Measurements from ENCODE around the gene ARVCF.

The ARVCF gene

DNA sequence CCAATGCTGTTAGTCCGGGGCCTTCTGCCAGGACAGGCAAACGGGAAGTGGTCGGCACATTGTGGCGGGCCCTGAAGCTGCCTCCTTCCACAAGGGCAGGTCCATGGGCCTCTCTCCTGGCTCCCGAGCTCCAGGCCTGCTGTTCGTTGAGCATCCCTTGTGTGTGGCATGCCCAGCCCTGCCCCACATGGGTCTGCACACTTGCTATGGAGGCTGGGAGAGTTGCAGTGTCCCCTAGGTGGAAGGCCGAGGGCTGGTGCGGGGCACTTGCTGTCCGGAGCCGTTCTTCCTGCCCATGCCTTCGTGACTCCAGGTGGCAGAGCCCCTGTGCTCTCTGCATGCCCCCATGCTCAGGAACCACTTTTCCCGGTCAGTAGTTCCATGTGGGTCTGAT lies 37.4 kb upstream of the ARVCF start:
- no peak for DNase-seq (ENCODE audit: low read depth, low spot score)

DNA sequence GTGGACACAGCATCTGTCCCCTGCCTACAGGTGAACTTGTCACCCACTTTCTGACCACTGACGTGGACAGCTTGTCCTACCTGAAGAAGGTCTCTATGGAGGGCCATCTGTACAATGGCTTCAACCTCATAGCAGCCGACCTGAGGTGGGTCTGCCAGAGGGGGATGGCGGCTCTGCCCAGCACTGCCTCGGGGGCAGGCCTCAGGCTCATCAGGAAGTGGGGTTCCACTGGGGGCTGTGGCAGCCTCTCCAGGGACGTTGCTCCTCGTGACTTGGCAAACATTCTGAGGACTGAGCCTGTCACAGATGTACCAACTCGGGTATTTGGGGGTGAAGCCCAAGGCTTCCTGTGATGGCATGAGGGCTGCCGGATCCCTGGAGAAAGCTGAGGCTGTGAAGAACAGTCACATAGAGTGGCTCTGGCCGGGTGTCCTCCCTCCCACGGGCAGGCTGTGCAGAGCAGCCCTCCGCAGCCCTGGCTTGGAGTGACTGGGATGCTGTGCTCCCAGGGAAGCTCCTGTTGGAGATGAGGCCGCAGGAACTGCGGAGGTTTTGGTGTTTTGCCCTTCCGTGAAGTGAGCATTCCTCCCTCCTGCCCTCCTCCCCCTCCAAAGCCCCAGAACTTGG lies 36.9 kb upstream of the ARVCF start:
- DNase-seq (ENCODE audit: low read depth, low spot score), result no peak

DNA sequence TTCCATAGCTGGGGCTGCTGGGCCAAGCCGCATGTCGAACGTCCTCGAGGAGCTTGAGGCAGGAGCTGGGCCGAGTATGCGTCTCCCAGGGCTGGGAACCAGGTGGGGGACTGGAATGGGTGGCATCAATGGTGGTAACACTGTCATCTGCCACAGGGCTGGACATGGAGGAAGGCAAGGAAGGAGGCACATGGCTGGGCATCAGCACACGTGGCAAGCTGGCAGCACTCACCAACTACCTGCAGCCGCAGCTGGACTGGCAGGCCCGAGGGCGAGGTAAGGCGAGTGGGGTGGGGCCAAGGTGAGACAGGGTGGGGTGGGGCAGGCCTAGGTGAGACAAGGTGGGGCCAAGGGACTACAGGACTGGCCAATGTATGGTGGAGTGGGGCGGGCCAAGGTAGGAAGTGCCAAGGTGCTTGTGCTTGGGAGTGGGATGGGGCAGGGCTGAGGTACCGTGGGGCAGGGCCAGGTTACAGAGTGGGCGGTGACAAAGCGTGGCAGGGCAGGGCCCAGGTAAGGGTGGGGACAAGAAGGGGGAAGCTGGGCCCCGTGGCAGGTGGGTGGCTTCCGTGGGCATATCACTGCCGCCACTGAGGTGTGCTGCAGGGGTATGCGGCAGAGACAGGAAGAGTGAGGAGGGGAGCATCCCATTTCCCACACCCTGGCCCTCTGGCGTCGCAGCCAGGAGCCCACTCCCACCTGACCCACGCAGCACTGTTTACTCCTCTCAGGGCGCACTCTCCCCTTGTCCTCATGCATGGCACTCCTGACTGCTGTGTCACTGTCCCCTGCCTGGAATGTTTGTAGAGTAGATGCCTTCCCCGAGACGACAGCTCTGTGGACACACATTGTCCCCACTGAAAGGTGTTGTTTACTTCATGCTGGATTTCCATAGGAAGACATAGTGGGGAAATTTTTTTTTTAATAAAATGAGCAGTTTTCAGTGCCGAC lies 36.0 kb upstream of the ARVCF start:
- DNase-seq (ENCODE audit: low read depth, low spot score), result no peak

DNA sequence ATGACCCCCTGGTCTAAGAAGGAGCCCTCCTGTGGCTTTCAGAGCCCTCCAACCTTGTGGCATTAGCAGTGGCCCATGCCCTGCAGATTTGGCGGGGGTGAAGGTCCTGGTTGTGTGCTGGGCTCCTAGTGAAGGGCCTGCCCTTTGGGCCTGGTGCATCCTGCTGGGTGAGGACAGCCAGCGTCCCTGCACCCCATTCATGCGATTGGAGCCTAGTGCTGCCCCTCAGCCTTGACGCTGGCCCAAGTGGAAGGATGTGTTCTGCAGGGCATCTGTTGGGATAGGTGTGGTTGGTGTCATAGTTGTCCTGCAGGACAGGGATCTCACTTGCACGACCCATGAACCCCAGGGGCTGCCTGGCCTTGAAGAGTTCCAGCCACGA lies 35.3 kb upstream of the ARVCF start:
- no peak for DNase-seq (ENCODE audit: low read depth, low spot score)

- DNase-seq (ENCODE audit: low read depth, low spot score), result no peak
These were observed 30.1 kb upstream of the ARVCF start for GRCh38 chr22:20046730-20047129.

GRCh38 chr22:20044495-20045151 lies 28.0 kb upstream of the ARVCF start:
- DNase-seq (ENCODE audit: low read depth, low spot score), result no peak

DNA sequence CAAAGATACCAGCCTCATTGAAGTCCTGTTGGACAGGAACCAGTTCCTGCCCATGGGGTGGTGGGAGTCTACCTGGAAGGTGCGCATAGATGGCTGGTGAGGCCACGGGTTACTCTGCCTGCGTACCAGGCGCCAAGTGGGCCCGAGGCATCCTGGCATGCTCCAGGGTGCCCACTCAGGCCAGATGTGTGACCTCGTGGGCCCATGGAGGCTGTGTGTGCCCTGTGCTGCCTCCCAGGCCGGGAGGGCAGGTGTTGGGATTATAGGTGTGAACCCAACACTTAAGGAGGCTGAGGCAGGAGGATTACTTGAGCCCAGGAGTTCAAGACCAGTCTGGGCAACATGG lies 27.3 kb upstream of the ARVCF start:
- no peak for DNase-seq (ENCODE audit: low read depth, low spot score)

DNA sequence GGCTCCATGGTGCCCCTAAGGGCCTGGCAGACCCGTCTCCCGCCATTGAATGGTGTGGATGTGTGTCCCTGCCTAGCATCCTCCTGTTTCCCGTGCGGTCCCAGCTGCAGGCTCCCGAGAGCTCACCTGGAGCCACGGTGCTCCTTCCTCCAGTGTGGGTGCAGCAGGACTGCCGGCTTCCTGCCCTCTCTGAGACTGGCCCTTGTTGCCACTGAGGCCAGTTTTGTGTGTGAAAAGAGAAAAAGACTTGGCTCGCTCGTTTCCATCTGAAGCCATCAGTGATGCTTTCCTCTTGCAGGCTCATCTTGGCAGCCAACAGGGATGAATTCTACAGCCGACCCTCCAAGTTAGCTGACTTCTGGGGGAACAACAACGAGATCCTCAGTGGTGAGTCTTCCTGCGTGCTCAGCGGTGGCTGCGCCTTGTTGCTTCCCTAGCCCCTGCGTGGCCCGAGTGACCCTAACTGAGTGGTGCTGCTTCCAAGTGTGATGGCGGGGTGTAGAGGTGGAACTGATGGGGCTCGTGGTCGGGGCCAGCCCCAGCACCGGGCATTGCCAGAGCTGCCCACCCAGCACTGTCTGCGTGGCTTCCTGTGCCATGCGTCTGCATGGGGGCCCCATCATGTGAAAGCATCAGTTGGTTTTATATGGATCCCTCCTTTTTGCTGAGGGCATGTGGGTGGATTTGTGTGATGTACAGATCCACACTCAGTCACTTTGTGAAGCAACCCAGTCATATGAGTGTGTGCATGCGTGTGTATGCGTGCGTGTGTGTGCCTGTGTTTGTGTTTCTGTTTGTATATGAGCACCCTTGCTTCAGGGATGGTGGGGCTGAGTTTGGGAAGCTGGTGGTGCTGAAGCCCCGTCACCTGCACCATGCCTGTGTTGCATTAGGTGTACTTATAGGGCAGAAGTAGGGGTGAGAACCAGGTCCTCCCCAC lies 26.7 kb upstream of the ARVCF start:
- no peak for DNase-seq (ENCODE audit: low read depth, low spot score)

GRCh38 chr22:20040327-20041200 lies 23.9 kb upstream of the ARVCF start:
- no peak for DNase-seq (ENCODE audit: low read depth, low spot score)

- no peak for DNase-seq (ENCODE audit: low read depth, low spot score)
These were observed 23.2 kb upstream of the ARVCF start for GRCh38 chr22:20039683-20040325.

- no peak for DNase-seq (ENCODE audit: low read depth, low spot score)
These were observed 22.0 kb upstream of the ARVCF start for GRCh38 chr22:20038574-20038973.

GRCh38 chr22:20037419-20037818 lies 20.8 kb upstream of the ARVCF start:
- no peak for DNase-seq (ENCODE audit: low read depth, low spot score)

- no peak for DNase-seq (ENCODE audit: low read depth, low spot score)
These were observed 20.1 kb upstream of the ARVCF start for GRCh38 chr22:20036535-20037392.

DNA sequence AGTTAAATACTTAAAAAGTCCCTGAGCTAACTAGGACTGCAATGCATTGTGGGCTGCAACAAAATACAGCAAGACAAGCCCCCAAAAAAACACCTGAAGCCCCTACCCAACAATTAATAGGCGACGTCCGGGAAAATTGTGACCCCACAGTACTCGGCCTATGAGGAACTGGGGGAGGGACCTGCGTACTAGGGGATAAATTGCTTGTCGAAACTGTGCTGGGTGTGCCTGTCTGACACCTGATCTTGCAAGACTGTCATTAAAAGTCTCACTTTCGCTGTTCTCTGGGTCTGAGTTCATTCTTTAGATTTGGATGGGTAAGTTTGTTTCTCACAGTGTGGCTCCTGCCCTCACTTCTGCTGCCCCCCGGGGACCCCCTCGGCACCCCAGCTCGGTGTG lies 19.5 kb upstream of the ARVCF start:
- DNase-seq (ENCODE audit: low read depth, low spot score), result no peak

- no peak for DNase-seq (ENCODE audit: low read depth, low spot score)
These were observed 18.9 kb upstream of the ARVCF start for GRCh38 chr22:20035375-20036083.

GRCh38 chr22:20034143-20034542 lies 17.5 kb upstream of the ARVCF start:
- DNase-seq (ENCODE audit: low read depth, low spot score), result no peak

DNA sequence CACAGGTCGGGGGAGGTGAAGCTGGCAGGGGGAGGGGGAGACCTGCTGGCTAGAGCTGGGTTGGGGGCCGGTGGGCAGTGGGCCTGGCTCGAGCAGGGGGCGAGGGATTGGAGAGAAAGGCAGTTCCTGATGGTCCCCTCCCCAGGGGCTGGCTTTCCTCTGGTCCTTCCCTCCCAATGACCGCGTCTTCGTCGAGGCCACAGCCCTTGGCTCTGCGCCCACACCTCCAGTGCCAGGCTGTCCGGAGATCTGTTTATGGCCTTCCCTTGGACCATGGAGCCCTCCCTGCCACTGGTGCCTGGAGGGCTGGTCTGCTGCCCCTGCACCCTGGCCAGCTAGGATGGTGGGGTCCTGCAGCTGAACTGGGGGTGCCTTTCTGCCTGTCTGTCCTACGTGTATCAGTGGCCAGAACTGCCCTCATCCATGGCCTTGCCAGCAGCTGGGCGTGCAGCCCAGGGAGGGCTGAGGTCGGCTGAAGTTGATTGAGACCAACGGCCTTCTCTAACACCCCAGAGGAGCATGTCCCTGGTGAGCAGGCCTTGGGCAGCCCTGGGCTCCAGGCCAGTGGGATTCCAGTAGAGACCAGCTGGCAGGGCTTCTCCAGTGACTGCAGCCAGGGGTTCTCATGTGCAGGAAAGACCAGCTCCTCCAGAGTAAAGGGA lies 16.6 kb upstream of the ARVCF start:
- no peak for DNase-seq (ENCODE audit: low read depth, low spot score)

GRCh38 chr22:20032407-20032991 lies 15.9 kb upstream of the ARVCF start:
- DNase-seq (ENCODE audit: low read depth, low spot score), result no peak

Data from activated CD4-positive, CD25-positive, alpha-beta regulatory T cell treated with anti-CD3 and anti-CD28 coated beads, Interleukin-2, amount 50 U/mL, for 16 hours (primary cell).